ENCODE results near the gene SERPINA1. TPM values are rescaled to one million over a fixed set of nuclear protein-coding genes. Genes with fewer than 3 reads are reported as not detected.

Gene SERPINA1
- total RNA-seq, 1 experiment from 2014 or later, result 235 TPM

- peak overlapping the region; percentile 58 for H3K27ac Mint-ChIP-seq (ENCODE audit: unreplicated experiment)
Observed at GRCh38 chr14:94389104-94389469, 685 bp upstream of the SERPINA1 start.

GRCh38 chr14:94388027-94388383, 397 bp downstream of the SERPINA1 start:
- CTCF ChIA-PET, result interaction anchor here (0.6 to 1.1 kb wide), 2 partner anchors 33 to 46 kb away, joined by 3 read pairs; no protein-coding TSS in a partner anchor
- peak overlapping the region; percentile 64 for H3K4me3 Mint-ChIP-seq (ENCODE audit: low read depth, unreplicated experiment)

More at GRCh38 chr14:94389104-94389469, 685 bp upstream of the SERPINA1 start:
- peak overlapping the region; percentile 64 for H3K4me3 Mint-ChIP-seq (ENCODE audit: low read depth, unreplicated experiment)
- H3K9me3 Mint-ChIP-seq (ENCODE audit: low read depth, unreplicated experiment), result no peaks in the 10 kb centered on the region
- no TSS peak for BruUV-seq (replicated peaks)
- CTCF ChIA-PET, result interaction anchor here (0.7 to 1.1 kb wide), 4 partner anchors 24 to 368 kb away, joined by 3 read pairs; no protein-coding TSS in a partner anchor
- DNase-seq, result no peak
- H3K4me1 Mint-ChIP-seq (ENCODE audit: low read depth, unreplicated experiment), result peaks cover 64% of the 10 kb centered on the region
- H3K36me3 Mint-ChIP-seq (ENCODE audit: insufficient read depth, unreplicated experiment), result peaks cover 7% of the 10 kb centered on the region
- H3K27me3 Mint-ChIP-seq (ENCODE audit: unreplicated experiment), result no peaks in the 10 kb centered on the region
- no peak for TF ChIP-seq CTCF (IDR thresholded peaks at IDR 0.05; ENCODE audit: unreplicated experiment)
- intact Hi-C loops (cut with micrococcal nuclease; ENCODE audit: unreplicated experiment), result no loop called here

GRCh38 chr14:94387051-94388026, 1.1 kb downstream of the SERPINA1 start:
- peak overlapping the region; percentile 64 for H3K4me3 Mint-ChIP-seq (ENCODE audit: low read depth, unreplicated experiment)
- CTCF ChIA-PET, result interaction anchor here (0.6 kb wide), 1 partner anchor 1138 kb away, joined by 5 read pairs; no protein-coding TSS in a partner anchor
- TF ChIP-seq CTCF (IDR thresholded peaks at IDR 0.05; ENCODE audit: unreplicated experiment), result no peak
- no peak for DNase-seq
- H3K27ac Mint-ChIP-seq (ENCODE audit: unreplicated experiment), result peak overlapping the region; percentile 58
- peaks cover 7% of the 10 kb centered on the region for H3K36me3 Mint-ChIP-seq (ENCODE audit: insufficient read depth, unreplicated experiment)
- H3K27me3 Mint-ChIP-seq (ENCODE audit: unreplicated experiment), result no peaks in the 10 kb centered on the region
- H3K9me3 Mint-ChIP-seq (ENCODE audit: low read depth, unreplicated experiment), result no peaks in the 10 kb centered on the region
- no TSS peak for BruUV-seq (replicated peaks)
- intact Hi-C loops (cut with micrococcal nuclease; ENCODE audit: unreplicated experiment), result no loop called here
- peaks cover 55% of the 10 kb centered on the region for H3K4me1 Mint-ChIP-seq (ENCODE audit: low read depth, unreplicated experiment)

More at GRCh38 chr14:94388027-94388383, 397 bp downstream of the SERPINA1 start:
- Mint-ChIP-seq H3K27ac (ENCODE audit: unreplicated experiment) (peak overlapping the region; percentile 58), H3K4me1 (ENCODE audit: low read depth, unreplicated experiment) (peaks cover 55% of the 10 kb centered on the region), H3K27me3 (ENCODE audit: unreplicated experiment) (no peaks in the 10 kb centered on the region), H3K9me3 (ENCODE audit: low read depth, unreplicated experiment) (no peaks in the 10 kb centered on the region), H3K36me3 (ENCODE audit: insufficient read depth, unreplicated experiment) (peaks cover 7% of the 10 kb centered on the region)
- no peak for TF ChIP-seq CTCF (IDR thresholded peaks at IDR 0.05; ENCODE audit: unreplicated experiment)
- TSS peak; percentile 45 for BruUV-seq (replicated peaks)
- no peak for DNase-seq
- intact Hi-C loops (cut with micrococcal nuclease; ENCODE audit: unreplicated experiment), result no loop called here

- DNase-seq, result no peak
- no peaks in the 10 kb centered on the region for H3K27me3 Mint-ChIP-seq (ENCODE audit: unreplicated experiment)
- intact Hi-C loops (cut with micrococcal nuclease; ENCODE audit: unreplicated experiment), result no loop called here
- peak overlapping the region; percentile 44 for H3K27ac Mint-ChIP-seq (ENCODE audit: unreplicated experiment)
- peaks cover 48% of the 10 kb centered on the region for H3K4me1 Mint-ChIP-seq (ENCODE audit: low read depth, unreplicated experiment)
- H3K4me3 Mint-ChIP-seq (ENCODE audit: low read depth, unreplicated experiment), result peak overlapping the region; percentile 64
- BruUV-seq (replicated peaks), result no TSS peak
- peaks cover 7% of the 10 kb centered on the region for H3K36me3 Mint-ChIP-seq (ENCODE audit: insufficient read depth, unreplicated experiment)
- H3K9me3 Mint-ChIP-seq (ENCODE audit: low read depth, unreplicated experiment), result no peaks in the 10 kb centered on the region
- TF ChIP-seq CTCF (IDR thresholded peaks at IDR 0.05; ENCODE audit: unreplicated experiment), result no peak
- CTCF ChIA-PET, result no interaction called here
Observed at GRCh38 chr14:94386085-94387031, 2.0 kb downstream of the SERPINA1 start.
